IPS-11a (cell line): ENCODE results near the gene OTOP3.

Source experiments
- H3K4me3 ChIP-seq: one replicate; pipeline ENCODE4 v1.5.1; 2013; ENCODE audit warnings: low read depth, low read length, control low read depth

OTOP3 gene

DNA sequence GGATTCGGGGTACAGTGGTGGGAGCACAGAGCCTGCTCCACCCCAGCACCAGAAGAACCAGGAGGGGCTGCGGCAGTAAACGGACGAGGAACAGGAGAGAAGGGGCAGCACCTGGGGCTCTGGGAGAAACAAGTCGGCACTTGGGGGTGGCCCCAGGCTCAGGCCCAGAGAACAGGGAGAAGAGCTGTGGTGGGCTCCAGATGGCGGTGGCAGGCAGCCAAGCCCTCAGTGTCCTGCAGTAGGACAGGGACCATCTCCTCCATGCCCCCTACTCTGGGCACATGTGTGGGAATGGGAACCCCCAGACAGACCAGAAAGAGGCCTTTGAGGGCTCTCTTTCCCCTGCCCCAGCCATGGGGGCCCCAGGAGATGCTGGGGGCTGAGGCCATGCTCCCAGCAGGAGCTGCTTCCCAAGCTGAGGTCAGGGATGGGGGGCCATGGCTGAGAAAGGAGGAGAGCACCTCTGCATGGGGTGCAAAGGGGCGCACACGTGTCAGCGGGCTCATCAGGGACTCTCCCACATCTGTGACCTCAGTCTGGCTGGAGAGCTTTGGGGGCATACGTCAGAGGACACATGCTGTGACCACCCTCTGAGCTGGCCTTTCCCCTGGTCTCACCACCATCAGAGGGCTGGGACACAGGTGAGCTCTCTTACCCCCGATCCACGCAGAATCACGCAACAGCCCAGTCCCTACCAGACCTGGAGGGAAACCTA, 19.4 kb upstream of the OTOP3 start:
- no peak overlapping the region for H3K4me3 ChIP-seq

- no peak overlapping the region for H3K4me3 ChIP-seq
Measured at GRCh38 chr17:74916851-74917199, 18.9 kb upstream of the OTOP3 start.

GRCh38 chr17:74917430-74917829, 18.3 kb upstream of the OTOP3 start:
- H3K4me3 ChIP-seq = no peak overlapping the region

- no peak overlapping the region for H3K4me3 ChIP-seq
Measured at GRCh38 chr17:74918906-74919305, 16.8 kb upstream of the OTOP3 start.

DNA sequence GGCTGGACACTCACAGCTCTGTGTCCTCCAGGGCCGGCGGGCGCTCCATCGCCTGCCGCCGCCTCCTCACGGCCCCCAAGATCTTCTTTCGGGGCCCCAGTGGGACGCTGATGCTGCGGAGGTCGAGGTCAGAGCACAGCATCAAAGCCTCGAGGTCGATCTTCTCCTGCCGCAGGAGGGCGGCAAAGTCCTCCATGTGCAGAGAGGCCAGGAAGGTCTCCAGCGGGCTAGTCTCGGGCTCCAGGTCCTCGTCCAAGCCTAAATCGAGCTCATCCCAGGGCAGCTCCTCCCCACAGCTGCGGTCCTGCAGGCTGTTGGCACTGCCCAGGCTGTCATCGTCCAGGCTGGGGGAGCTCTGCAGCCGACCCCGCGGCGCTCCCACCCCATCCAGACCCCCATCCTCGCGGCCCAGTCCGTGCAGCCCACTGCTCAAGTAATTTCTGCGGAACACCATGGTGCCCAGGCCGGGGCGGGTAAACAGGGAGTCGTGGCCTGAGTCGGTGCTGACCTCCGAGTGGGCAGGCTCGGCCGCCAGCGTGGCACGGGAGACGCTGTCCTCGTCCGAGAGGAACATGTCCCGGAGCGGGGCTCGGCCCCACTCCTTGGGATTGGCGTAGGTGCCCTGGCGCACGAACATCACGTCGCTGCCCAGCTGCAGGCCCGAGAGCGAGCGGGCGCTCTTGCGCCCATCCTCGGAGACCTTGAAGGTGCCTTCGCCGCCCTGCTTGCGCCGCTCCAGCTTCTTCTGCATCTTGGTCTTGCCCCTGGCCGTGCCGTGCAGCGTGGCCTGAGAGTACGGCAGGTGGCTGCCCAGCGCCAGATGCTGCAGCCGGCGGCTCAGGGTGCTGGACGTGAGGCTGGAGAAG, 16.0 kb upstream of the OTOP3 start:
- H3K4me3 ChIP-seq = no peak overlapping the region

GRCh38 chr17:74920306-74920620, 15.4 kb upstream of the OTOP3 start:
- H3K4me3 ChIP-seq = no peak overlapping the region

GRCh38 chr17:74920642-74921025, 15.1 kb upstream of the OTOP3 start:
- H3K4me3 ChIP-seq = no peak overlapping the region

DNA sequence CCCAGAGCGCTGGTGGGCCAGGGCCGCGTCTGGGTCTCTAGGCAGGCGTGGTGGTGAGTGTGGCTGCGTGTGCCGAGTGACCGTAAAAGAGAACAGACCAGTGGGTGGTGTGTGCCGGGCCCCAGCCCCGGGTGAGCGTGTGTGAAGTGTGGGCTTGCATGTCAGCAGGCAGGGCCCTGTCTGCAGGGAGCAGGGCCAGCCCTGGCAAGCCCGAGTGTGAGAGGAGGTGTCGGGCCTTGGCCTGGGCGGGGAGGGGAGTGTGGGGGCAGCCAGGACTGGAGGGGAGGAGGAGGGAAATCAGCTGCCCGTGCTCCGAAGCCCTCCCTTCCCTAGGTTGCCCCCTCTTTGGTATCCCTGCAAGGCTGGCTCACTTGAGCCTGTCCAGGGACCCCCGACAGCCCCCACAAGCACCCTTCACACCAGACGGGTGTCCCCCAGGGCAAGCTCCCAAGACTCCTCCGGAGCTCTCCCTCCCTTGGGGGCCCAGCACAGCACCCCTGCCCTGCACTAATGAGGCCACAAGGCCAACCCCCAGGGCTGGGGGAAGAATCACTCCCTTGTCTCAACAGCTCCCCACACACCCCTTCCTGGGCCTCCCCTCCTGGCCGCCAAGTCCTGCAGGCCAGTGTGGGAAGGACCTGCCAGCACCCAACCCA, 14.5 kb upstream of the OTOP3 start:
- H3K4me3 ChIP-seq = no peak overlapping the region

- no peak overlapping the region for H3K4me3 ChIP-seq
Measured at GRCh38 chr17:74921769-74922168, 13.9 kb upstream of the OTOP3 start.

- no peak overlapping the region for H3K4me3 ChIP-seq
Measured at GRCh38 chr17:74922172-74922571, 13.5 kb upstream of the OTOP3 start.

GRCh38 chr17:74922694-74923537, 12.8 kb upstream of the OTOP3 start, which contains the start of gene USH1G:
Gene USH1G, minus strand, starts transcription at chr17:74923255. Its CDS starts 182 bp downstream, at chr17:74923073.
- H3K4me3 ChIP-seq = peak within 1 kb of the TSS; percentile 18

DNA sequence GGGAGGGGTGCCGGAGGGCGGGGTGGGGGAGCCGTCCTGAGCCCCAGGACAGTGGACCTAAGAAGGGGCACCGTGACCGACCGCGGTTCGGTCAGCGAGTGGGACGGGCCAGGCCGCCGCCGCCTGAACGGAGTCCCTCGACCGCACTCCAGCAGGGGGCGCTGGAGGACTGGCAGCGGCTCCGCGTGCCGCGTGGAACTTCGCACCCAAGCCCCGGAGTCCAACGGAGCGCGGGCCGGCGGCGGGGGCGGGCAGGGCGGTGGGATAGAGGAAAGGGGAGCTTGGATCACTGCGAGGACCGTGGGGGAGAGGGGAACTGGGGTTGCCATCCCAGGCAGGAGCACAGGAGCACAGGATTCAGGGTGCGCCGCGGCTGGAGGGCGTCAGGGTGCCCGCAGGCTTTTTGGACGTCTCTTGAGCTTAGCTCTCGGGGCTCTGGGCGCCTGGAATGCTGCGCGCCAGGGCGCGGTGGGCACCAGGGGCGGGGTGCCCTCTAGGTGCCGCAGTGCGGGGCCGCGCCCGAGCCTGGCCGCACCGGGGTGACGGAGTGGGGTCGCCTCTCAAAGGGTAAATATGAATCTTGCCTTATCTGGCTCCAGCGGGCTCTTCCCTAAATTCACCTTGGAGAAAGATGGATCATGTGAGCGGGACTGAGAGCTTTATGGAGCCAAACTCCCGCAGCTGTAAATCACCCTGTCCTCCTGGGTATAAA, 12.0 kb upstream of the OTOP3 start:
- H3K4me3 ChIP-seq = no peak overlapping the region

DNA sequence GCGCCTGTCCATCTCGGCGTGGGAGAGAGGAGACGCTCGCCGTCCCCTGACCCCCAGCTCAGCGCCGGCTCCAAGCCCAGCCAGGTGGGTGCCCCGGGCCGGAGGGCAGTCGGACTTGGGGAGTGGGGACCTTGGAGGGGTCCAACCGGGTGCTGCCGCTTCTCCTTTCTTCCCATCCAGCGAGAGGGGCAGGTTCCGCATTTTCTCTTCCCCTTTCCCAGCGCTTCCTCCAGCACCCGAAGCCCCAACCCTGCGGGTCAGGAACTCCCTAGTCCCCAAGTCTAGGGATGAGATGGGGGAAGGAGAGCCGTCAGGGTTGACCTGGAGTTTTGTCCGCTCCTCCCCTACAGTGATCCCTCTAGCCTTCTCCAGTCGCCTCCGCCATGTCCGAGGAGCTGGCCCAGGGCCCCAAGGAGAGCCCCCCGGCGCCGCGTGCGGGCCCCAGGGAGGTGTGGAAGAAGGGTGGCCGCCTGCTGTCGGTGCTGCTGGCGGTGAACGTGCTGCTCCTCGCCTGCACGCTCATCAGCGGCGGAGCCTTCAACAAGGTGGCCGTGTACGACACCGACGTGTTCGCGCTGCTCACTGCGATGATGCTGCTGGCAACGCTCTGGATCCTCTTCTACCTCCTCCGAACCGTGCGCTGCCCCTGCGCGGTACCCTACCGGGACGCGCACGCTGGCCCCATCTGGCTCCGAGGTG, 11.3 kb upstream of the OTOP3 start, which contains the start of gene OTOP2:
Gene OTOP2, plus strand, starts transcription at position 24 of the 699 bp plus-strand sequence. Its CDS starts 360 bp downstream, at position 384.
- H3K4me3 ChIP-seq = peak within 1 kb of the TSS; percentile 13

DNA sequence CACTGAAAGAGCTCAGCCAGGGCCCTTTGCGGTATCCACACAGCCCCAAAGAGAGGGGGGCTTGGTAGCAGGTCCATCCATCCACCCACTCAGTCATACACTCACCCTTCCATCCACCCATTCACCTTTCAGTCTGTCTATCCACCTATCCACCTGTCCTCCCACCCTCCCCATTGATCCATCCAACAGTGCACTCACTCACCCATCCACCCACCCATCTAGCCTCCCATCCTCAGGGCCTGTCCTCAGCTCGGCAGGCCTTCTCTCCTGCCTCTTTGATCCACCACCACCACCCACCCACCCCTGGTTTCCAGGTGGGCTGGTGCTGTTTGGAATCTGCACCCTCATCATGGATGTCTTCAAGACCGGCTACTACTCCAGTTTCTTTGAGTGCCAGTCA, 10.5 kb upstream of the OTOP3 start:
- no peak overlapping the region for H3K4me3 ChIP-seq

DNA sequence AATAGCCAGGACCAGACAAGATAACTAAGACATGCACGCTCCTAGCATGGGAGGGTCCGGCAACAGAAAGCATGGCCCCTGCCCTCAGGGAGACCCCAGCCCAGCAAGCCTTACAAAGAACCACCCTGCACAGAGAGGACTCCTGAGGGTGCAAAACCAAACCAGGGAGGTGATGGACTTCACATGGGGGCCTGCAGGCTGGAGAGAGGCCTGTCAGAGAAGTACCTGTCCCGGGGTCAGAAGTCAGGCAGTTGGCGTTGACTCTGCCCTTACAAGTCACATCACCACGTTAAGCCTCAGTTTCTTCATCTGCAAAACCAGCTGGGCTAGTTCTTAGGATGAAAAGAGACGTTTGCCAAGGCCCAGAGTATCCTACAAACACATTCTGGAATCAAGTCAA, 6.9 kb upstream of the OTOP3 start:
- no peak overlapping the region for H3K4me3 ChIP-seq

- no peak overlapping the region for H3K4me3 ChIP-seq
Measured at GRCh38 chr17:74930535-74931036, 5.1 kb upstream of the OTOP3 start.

GRCh38 chr17:74935048-74935447, 650 bp upstream of the OTOP3 start:
- H3K4me3 ChIP-seq = no peak overlapping the region

- H3K4me3 ChIP-seq = no peak overlapping the region
Measured at GRCh38 chr17:74936470-74936799, 737 bp downstream of the OTOP3 start.
